ENCODE data around the gene EEF1AKMT3.

Gene EEF1AKMT3

GRCh38 chr12:57777911-57778310, 5.5 kb downstream of the EEF1AKMT3 start:
- DNase-seq (ENCODE audit: extremely low read depth, low read depth): no peak
- no peak for TF ChIP-seq CTCF (IDR thresholded peaks at IDR 0.05; ENCODE audit: low read depth, low read length, missing control alignments)
- H3K4me3 ChIP-seq (replicated peaks; ENCODE audit: low read depth, low read length): no peak overlapping the region

- no peak for DNase-seq (ENCODE audit: extremely low read depth, low read depth)
- TF ChIP-seq CTCF (IDR thresholded peaks at IDR 0.05; ENCODE audit: low read depth, low read length, missing control alignments): no peak
- H3K4me3 ChIP-seq (replicated peaks; ENCODE audit: low read depth, low read length): no peak overlapping the region
Observed at GRCh38 chr12:57779736-57780135, 7.3 kb downstream of the EEF1AKMT3 start.

- no peak overlapping the region for H3K4me3 ChIP-seq (replicated peaks; ENCODE audit: low read depth, low read length)
- no peak for TF ChIP-seq CTCF (IDR thresholded peaks at IDR 0.05; ENCODE audit: low read depth, low read length, missing control alignments)
Observed at GRCh38 chr12:57780284-57780897, 8.0 kb downstream of the EEF1AKMT3 start.

GRCh38 chr12:57781244-57781643, 8.8 kb downstream of the EEF1AKMT3 start:
- TF ChIP-seq CTCF (IDR thresholded peaks at IDR 0.05; ENCODE audit: low read depth, low read length, missing control alignments): no peak
- no peak for DNase-seq (ENCODE audit: extremely low read depth, low read depth)
- no peak overlapping the region for H3K4me3 ChIP-seq (replicated peaks; ENCODE audit: low read depth, low read length)

More at GRCh38 chr12:57780284-57780897, 8.0 kb downstream of the EEF1AKMT3 start:
- DNase-seq (ENCODE audit: extremely low read depth, low read depth): no peak

GRCh38 chr12:57781801-57782200, 9.4 kb downstream of the EEF1AKMT3 start:
- H3K4me3 ChIP-seq (replicated peaks; ENCODE audit: low read depth, low read length): no peak overlapping the region
- no peak for TF ChIP-seq CTCF (IDR thresholded peaks at IDR 0.05; ENCODE audit: low read depth, low read length, missing control alignments)
- no peak for DNase-seq (ENCODE audit: extremely low read depth, low read depth)

- TF ChIP-seq CTCF (IDR thresholded peaks at IDR 0.05; ENCODE audit: low read depth, low read length, missing control alignments): no peak
- no peak for DNase-seq (ENCODE audit: extremely low read depth, low read depth)
- peak overlapping the region; percentile 71 for H3K4me3 ChIP-seq (replicated peaks; ENCODE audit: low read depth, low read length)
Observed at GRCh38 chr12:57782243-57782607, 9.8 kb downstream of the EEF1AKMT3 start.

Measured in HFF-Myc (cell line).